CD1c-positive myeloid dendritic cell (primary cell): ENCODE measurements around the gene INSL4.
A peak's percentile ranks its signal among the peaks of the same experiment; 100 is the strongest.

Experiments used
- DNase-seq: peaks from one replicate; pipeline ENCODE4 v3.0.0-alpha.2; 2016; ENCODE audit errors: extremely low spot score

Gene INSL4

GRCh38 chr9:5231212-5231611 lies at the start of gene INSL4:
Gene INSL4 (plus strand): TSS chr9:5231419. CDS start chr9:5231524, 105 bp downstream.
- peak; percentile 47 for DNase-seq

GRCh38 chr9:5184776-5185175 lies 46.4 kb upstream of the INSL4 start:
- DNase-seq, result no peak

GRCh38 chr9:5185220-5185840 lies 45.9 kb upstream of the INSL4 start, which contains the start of gene INSL6:
Gene INSL6 (minus strand): TSS chr9:5185639. CDS start chr9:5185602, 37 bp downstream.
- no peak for DNase-seq

GRCh38 chr9:5186416-5187169 lies 44.6 kb upstream of the INSL4 start:
- DNase-seq, result peak; percentile 60

- DNase-seq, result no peak
Observed at GRCh38 chr9:5188060-5188984, 42.9 kb upstream of the INSL4 start.

- no peak for DNase-seq
Observed at GRCh38 chr9:5191985-5192384, 39.2 kb upstream of the INSL4 start.

GRCh38 chr9:5193345-5193744 lies 37.9 kb upstream of the INSL4 start:
- DNase-seq, result no peak

- no peak for DNase-seq
Observed at GRCh38 chr9:5195463-5195862, 35.8 kb upstream of the INSL4 start.

GRCh38 chr9:5205071-5205470 lies 26.1 kb upstream of the INSL4 start:
- DNase-seq, result no peak

- no peak for DNase-seq
Observed at GRCh38 chr9:5230554-5230953, 665 bp upstream of the INSL4 start.

- DNase-seq, result no peak
Observed at GRCh38 chr9:5263351-5264218, 32.4 kb downstream of the INSL4 start.

GRCh38 chr9:5264219-5264595 lies 33.0 kb downstream of the INSL4 start:
- no peak for DNase-seq

GRCh38 chr9:5265939-5266338 lies 34.7 kb downstream of the INSL4 start:
- DNase-seq, result no peak

GRCh38 chr9:5269249-5269715 lies 38.1 kb downstream of the INSL4 start:
- DNase-seq, result no peak

- no peak for DNase-seq
Observed at GRCh38 chr9:5274770-5275169, 43.6 kb downstream of the INSL4 start.

GRCh38 chr9:5278486-5278885 lies 47.3 kb downstream of the INSL4 start:
- no peak for DNase-seq
